GM08714 (cell line): Measurements from ENCODE around the gene ABL1.

ENCODE experiments used
- H3K4me3 ChIP-seq: fragments of 200-500 bp; sonication (Bioruptor generic); 2 replicates; pipeline ENCODE4 v1.5.1; 2014; ENCODE audit warnings: mild to moderate bottlenecking, low read length, inconsistent platforms
- ZNF274 ChIP-seq: IDR thresholded peaks from 2 replicates; pipeline ENCODE4 v1.6.1; 2012; ENCODE audit warnings: mild to moderate bottlenecking, low read depth, low read length

ABL1 gene

DNA sequence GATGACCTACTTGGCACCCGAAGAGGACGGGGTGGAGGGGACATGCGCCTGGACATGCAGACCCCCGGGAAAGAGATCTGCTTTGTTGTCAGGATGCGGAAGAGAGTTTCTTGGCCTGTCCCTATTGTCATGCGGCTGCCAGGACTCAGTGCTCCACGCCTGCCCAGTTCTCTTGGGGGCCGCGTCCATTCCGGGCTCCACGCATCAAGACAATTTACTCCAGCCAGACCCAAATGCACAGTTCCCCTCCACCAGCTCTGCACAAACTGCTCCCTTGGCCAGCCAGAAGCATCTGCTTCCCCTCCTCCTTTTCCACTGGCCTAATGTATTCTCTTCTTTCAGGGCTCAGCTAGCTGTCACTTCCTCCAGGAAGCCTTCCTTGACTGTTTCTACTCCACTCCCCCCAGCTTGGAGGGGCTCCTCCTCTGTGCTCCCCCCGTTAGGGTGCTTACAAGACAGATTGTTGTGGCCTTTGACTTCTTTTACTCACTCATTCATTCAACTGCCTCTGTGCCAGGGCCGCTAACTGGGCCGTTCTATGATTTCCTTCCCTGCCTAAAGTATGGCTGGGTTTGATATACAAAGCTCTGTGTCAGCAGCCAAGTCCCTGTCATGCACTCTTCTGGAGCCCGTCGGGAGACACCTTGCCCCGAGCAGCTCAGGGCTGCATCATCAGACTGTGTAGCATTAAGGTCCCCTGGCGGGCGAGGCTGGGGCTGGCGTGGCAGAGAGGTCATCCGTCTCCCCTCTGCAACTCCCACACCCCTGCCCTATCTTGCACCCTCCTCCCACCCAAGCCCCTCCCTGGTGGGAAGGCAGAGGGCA, 97.4 kb downstream of the ABL1 start:
- TF ChIP-seq ZNF274 = no peak
- no peak overlapping the region for H3K4me3 ChIP-seq

DNA sequence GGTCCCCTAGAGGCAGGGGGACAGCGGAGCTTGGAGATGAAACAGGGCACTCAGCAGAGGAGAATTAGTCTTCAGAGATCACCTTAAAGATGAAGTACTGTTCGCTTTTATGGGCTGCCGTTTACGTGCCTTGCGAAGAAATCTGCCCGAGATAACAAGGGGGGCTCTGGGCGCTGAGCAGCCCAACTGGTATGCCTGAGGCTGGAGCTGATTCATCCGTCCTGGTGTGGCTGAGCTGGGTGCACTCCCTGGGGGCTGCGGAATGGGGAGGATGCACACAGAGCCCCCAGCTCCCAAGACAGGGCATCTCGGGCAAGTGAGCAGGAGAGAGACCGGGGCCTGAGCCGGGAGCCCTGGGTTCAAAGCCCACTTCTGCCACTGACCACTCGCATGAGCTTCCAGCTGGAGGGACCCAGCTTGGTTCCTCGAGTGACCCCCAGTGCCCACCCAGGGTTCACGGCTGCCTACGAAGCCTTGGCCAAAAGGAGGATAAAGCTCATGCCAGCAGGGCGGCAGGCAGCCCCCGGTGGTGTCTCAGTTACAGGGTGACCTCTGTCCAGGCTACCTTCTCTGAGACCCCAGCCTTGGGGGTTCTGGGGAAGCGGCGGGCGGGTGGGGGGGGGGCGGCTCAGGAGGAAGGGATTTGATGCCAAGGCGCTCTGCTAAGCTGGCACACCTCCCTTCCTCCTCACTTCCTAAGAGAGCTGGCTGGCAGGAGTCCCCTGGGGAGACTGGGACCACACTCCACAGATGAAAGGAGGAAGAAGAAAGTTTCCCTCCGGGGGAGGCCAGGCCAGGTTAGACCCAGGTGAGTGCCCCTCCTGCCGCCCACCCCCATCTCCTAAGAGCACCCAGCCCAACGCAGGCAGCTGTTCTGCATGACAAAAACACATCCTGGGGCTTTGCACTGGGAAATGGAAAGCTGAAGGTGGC, 98.3 kb downstream of the ABL1 start:
- no peak for TF ChIP-seq ZNF274
- H3K4me3 ChIP-seq = no peak overlapping the region

- TF ChIP-seq ZNF274 = no peak
- H3K4me3 ChIP-seq = no peak overlapping the region
These were observed 99.2 kb downstream of the ABL1 start for GRCh38 chr9:130934246-130934645.

DNA sequence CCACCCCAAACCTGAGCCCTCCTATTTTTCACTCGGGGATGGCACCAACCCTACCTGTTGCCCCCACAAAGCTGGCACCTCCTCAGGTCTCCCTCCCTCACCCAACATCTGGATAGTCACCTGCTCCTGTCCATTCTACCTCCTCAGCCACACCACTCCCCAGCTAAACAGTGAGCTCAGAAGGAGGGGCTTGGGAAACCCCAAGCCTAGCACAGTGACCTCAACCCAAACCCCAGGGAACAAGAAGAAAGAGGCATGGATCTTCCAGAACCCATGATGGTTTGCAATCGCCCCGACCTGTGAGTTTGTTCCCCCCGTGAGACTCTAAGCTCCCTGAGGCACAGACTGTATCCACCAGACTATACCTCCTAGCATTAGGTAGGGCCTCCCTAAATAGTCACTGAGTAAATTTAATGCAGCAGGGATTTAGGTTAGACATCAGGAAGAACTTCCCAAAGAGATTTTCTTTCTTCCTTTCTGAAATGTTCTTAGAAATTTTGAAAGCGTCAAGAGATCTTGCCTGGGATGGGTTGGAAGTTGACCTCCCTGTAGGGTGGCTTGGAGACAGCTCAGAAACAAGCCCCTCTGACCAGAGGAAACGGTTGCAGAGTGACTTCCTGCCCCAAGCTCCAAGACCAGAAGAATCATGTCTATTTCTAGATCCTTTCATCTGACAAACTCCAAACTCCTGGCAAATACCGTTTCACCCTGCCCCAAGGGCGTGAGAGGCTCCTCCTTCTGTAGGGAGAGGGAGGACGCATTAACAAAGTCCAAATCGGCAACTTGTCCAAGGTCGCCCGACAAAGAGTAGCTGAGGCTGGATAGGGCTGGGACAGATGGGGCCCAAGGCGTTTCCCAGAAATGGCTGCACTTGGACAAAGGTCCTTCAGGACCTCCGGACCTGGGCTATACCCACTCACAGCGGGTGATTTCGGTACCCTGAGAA, 99.9 kb downstream of the ABL1 start:
- TF ChIP-seq ZNF274 = no peak
- H3K4me3 ChIP-seq = no peak overlapping the region

DNA sequence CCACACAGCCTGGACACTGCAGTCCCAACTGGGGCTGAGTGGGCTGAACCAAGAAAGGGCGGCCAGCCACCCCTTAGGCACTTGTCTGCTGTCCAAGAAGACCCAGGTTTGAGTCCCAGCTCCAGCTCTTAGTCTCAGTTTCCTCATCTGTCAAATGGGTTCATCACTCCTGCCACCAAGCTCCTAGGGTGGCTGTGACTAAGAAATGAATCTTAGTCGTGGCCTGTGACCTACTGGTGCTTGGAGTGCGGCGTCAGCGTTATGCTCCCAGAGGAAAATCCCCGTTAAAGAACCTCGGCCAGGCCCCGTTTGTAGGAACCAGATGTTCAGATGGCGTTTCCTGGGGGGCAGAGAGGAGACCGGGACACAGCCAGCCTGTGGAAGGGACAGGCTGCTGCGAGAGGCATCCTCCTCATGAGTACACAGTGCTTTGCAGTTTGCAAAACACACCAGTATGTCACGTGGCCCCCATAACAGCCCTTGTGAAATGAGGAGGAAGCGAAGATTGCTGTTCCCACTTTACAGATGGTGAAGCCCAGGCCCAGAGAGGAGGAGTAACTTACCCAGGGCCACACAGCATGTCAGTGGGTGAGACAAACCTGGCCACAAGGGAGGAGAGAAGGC, 100.7 kb downstream of the ABL1 start:
- TF ChIP-seq ZNF274 = no peak
- no peak overlapping the region for H3K4me3 ChIP-seq

DNA sequence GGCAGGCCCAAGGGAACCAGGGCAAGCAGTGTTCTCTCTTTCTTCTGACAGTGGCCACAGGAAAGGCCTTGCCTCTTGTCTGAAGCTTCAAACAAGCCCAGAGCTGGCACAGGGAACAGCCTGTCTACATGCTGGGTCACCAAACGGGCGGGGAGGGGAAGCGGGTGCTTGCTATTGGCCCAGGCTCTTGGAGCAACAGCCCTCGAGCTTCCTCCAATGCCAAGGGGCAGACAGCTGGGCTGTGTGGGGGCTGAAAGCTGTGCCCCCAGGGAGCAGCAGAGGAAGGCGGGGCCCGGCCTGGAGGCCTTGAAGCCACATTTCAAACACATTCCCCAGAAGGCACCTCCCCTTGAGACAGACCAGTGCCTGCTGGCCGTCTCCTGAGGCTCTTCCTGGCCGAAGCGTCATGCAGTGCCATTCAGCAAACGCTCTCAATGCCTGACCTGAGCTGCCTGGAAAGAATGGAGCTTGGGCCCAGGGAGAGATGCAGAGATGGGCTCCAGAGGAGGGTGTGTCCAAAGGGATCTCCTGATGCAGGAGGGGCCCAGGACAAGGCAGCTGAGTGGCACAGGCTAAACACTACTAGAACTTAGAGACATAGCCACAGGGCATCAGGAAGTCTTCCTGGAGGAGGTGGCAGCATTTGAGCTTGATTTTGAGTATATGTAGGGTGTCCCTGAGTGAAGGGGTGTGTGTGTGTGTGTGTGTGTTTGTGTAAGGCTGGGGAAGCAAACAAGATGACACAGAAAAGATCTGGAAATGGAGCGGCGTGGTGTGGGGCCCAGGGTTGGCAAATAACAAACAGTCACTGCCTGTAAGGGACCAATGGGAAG, 101.4 kb downstream of the ABL1 start:
- no peak overlapping the region for H3K4me3 ChIP-seq
- no peak for TF ChIP-seq ZNF274
